ENCODE results near the gene CIRBP.

- TF ChIP-seq CTCF (IDR thresholded peaks at IDR 0.05; ENCODE audit: poor library complexity) (no peak), EZH2phosphoT487 (IDR thresholded peaks at IDR 0.05; ENCODE audit: low read depth, severe bottlenecking, unreplicated experiment) (no peak), EZH2 (IDR thresholded peaks at IDR 0.05; ENCODE audit: borderline replicate concordance) (no peak)
These were observed 34.2 kb upstream of the CIRBP start for GRCh38 chr19:1234955-1235380.
